H1 (cell line): ENCODE measurements around the gene TBC1D2B. TPM values are rescaled to one million over a fixed set of nuclear protein-coding genes. Genes with fewer than 3 reads are reported as not detected.

Source experiments
- CTCF ChIA-PET: fragments of 300-600 bp; sonication (Branson Sonifier 250); formaldehyde crosslinking; loops from one replicate; lab custom pipeline; 2021; ENCODE audit not compliant: partially characterized antibody; lab: Charles Lee
- POLR2A ChIA-PET: fragments of 300-600 bp; sonication (Branson Sonifier 250); formaldehyde crosslinking; loops from one replicate; lab custom pipeline; 2021; ENCODE audit warnings: inconsistent platforms; ENCODE audit not compliant: partially characterized antibody; lab: Charles Lee
- DNase-seq, 2 experiments: peaks; one replicate each; pipeline versions ENCODE4 v3.0.0 to v3.0.0-alpha.2; 2010 to 2022; ENCODE audit warnings: low spot score in 2 of 2, low read depth in 1 of 2, mixed read lengths in 1 of 2
- FAIRE-seq: peaks from 2 replicates; lab custom pipeline; 2011; peaks lifted over from hg19 to GRCh38; lab: Jason Lieb, UNC
- H2AFZ ChIP-seq: 2 replicates; pipeline ENCODE4 v1.8.1; 2012; ENCODE audit warnings: low read length, inconsistent platforms
- H2AK5ac ChIP-seq: 2 replicates; pipeline ENCODE4 v1.6.1; 2013; ENCODE audit warnings: low read depth, low read length
- H2BK120ac ChIP-seq: replicated peaks from 2 replicates; pipeline ENCODE3; 2013; ENCODE audit warnings: low read depth, low read length, inconsistent platforms
- H2BK12ac ChIP-seq: 2 replicates; pipeline ENCODE4 v1.6.1; 2013; ENCODE audit warnings: low read depth, low read length
- H2BK15ac ChIP-seq: 2 replicates; pipeline ENCODE4 v1.6.1; 2013; ENCODE audit warnings: low read length
- H2BK20ac ChIP-seq: 2 replicates; pipeline ENCODE4 v1.6.1; 2013; ENCODE audit warnings: low read length
- H2BK5ac ChIP-seq: 2 replicates; pipeline ENCODE4 v1.6.1; 2013; ENCODE audit warnings: low read depth, low read length
- H3K14ac ChIP-seq: 2 replicates; pipeline ENCODE4 v1.6.1; 2013; ENCODE audit warnings: inconsistent platforms; ENCODE audit not compliant: insufficient read length
- H3K18ac ChIP-seq: 2 replicates; pipeline ENCODE4 v1.6.1; 2013; ENCODE audit warnings: low read length; ENCODE audit errors: extremely low read depth
- H3K23ac ChIP-seq: 2 replicates; pipeline ENCODE4 v1.6.1; 2013; ENCODE audit warnings: inconsistent platforms; ENCODE audit not compliant: insufficient read length
- H3K23me2 ChIP-seq: 2 replicates; pipeline ENCODE4 v1.6.1; 2013; ENCODE audit warnings: low read depth, low read length
- H3K27ac ChIP-seq: 2 replicates; pipeline ENCODE4 v1.6.1; 2011; ENCODE audit warnings: low read depth, low read length, inconsistent platforms
- H3K27me3 ChIP-seq, 4 experiments: replicated peaks in 1 of 4; 1 replicate in 1 of 4; 2 replicates in 3 of 4; pipeline versions ENCODE4 v1.6.1 to v1.8.1; 2011 to 2013; ENCODE audit warnings: low read length in 3 of 4, mild to moderate bottlenecking in 3 of 4, inconsistent platforms in 2 of 4, mixed read lengths in 2 of 4, moderate library complexity in 1 of 4; ENCODE audit not compliant: control insufficient read depth in 3 of 4, insufficient read depth in 3 of 4; ENCODE audit errors: extremely low read depth in 1 of 4
- H3K36me3 ChIP-seq, 4 experiments: 2 replicates each; pipeline versions ENCODE4 v1.6.1 to v1.8.1; 2011 to 2013; ENCODE audit warnings: mild to moderate bottlenecking in 4 of 4, low read length in 3 of 4, moderate library complexity in 2 of 4, control low read depth in 1 of 4, inconsistent platforms in 1 of 4; ENCODE audit not compliant: insufficient read depth in 4 of 4, control insufficient read depth in 2 of 4
- H3K4ac ChIP-seq: replicated peaks from 2 replicates; pipeline ENCODE3; 2013; ENCODE audit warnings: low read length, low read depth, mixed read lengths, inconsistent platforms; ENCODE audit not compliant: insufficient read length
- H3K4me1 ChIP-seq, 4 experiments: replicated peaks in 1 of 4; 1 replicate in 1 of 4; 2 replicates in 3 of 4; pipeline versions ENCODE4 v1.6.1 to v1.8.1; 2011 to 2013; ENCODE audit warnings: low read length in 3 of 4, inconsistent platforms in 2 of 4, mixed read lengths in 1 of 4; ENCODE audit not compliant: insufficient read depth in 4 of 4, control insufficient read depth in 3 of 4
- H3K4me2 ChIP-seq, 2 experiments: 2 replicates each; pipeline versions ENCODE4 v1.6.1 to v1.8.1; 2011 to 2013; ENCODE audit warnings: low read depth in 2 of 2, low read length in 2 of 2, control low read depth in 1 of 2, inconsistent platforms in 1 of 2, mild to moderate bottlenecking in 1 of 2; ENCODE audit not compliant: insufficient read depth in 1 of 2
- H3K4me3 ChIP-seq, 4 experiments: fragments of 200-600, 300-600 bp in 1 of 4; sonication (generic), shearing (Covaris generic), sonication (Bioruptor Twin) in 1 of 4; 2 replicates each; pipeline versions ENCODE4 v1.5.1 to v1.8.1; 2011 to 2016; ENCODE audit warnings: low read length in 4 of 4, low read depth in 3 of 4, control low read depth in 2 of 4, inconsistent platforms in 2 of 4, mild to moderate bottlenecking in 2 of 4, mixed read lengths in 1 of 4, moderate library complexity in 1 of 4; ENCODE audit not compliant: insufficient read depth in 2 of 4; ENCODE audit errors: extremely low read depth in 1 of 4
- H3K56ac ChIP-seq: replicated peaks from 2 replicates; pipeline ENCODE3; 2013; ENCODE audit warnings: low read depth, mild to moderate bottlenecking, mixed read lengths, low read length, inconsistent platforms; ENCODE audit not compliant: insufficient read length
- H3K79me1 ChIP-seq: 2 replicates; pipeline ENCODE4 v1.6.1; 2013; ENCODE audit warnings: low read depth, low read length, control low read depth
- H3K79me2 ChIP-seq, 2 experiments: 2 replicates each; pipeline versions ENCODE4 v1.6.1 to v1.8.1; 2012 to 2013; ENCODE audit warnings: low read length in 2 of 2, mild to moderate bottlenecking in 2 of 2, inconsistent platforms in 1 of 2; ENCODE audit not compliant: insufficient read depth in 2 of 2, control insufficient read depth in 1 of 2
- H3K9ac ChIP-seq, 4 experiments: replicated peaks in 1 of 4; 1 replicate in 1 of 4; 2 replicates in 3 of 4; pipeline versions ENCODE4 v1.6.1 to v1.8.1; 2011 to 2013; ENCODE audit warnings: low read depth in 3 of 4, low read length in 3 of 4, control low read depth in 2 of 4, mild to moderate bottlenecking in 2 of 4, moderate library complexity in 2 of 4, inconsistent platforms in 1 of 4; ENCODE audit errors: extremely low read depth in 1 of 4
- H3K9me3 ChIP-seq, 2 experiments: 2 replicates each; pipeline versions ENCODE4 v1.6.1 to v1.8.1; 2012 to 2013; ENCODE audit warnings: mild to moderate bottlenecking in 2 of 2, moderate library complexity in 2 of 2, control low read depth in 1 of 2, inconsistent platforms in 1 of 2, low read depth in 1 of 2, low read length in 1 of 2, mixed read lengths in 1 of 2; ENCODE audit not compliant: insufficient read depth in 2 of 2
- H4K20me1 ChIP-seq, 2 experiments: replicated peaks in 1 of 2; 2 replicates each; pipeline versions ENCODE3 to v1.8.1; 2011 to 2013; ENCODE audit warnings: inconsistent platforms in 2 of 2, low read length in 2 of 2, mild to moderate bottlenecking in 1 of 2; ENCODE audit not compliant: insufficient read depth in 2 of 2, control insufficient read depth in 1 of 2
- H4K5ac ChIP-seq: 2 replicates; pipeline ENCODE4 v1.6.1; 2013; ENCODE audit warnings: low read length, low read depth, mixed read lengths, inconsistent platforms; ENCODE audit not compliant: insufficient read length
- H4K8ac ChIP-seq: 2 replicates; pipeline ENCODE4 v1.8.0; 2013; ENCODE audit warnings: mild to moderate bottlenecking, moderate library complexity, low read length, inconsistent platforms; ENCODE audit not compliant: insufficient read depth; ENCODE audit errors: extremely low read depth
- H4K91ac ChIP-seq: replicated peaks from 2 replicates; pipeline ENCODE3; 2013; ENCODE audit warnings: low read length, mixed read lengths, inconsistent platforms; ENCODE audit not compliant: insufficient read length
- BACH1 ChIP-seq: IDR thresholded peaks from 2 replicates; pipeline ENCODE4 v1.6.1; 2012; ENCODE audit warnings: low read length, improper control_type of control experiment
- GABPA ChIP-seq: IDR thresholded peaks from 2 replicates; pipeline ENCODE4 v1.6.1; 2011; ENCODE audit warnings: mild to moderate bottlenecking, low read length, moderate library complexity, borderline replicate concordance; ENCODE audit not compliant: insufficient read depth
- POLR2A ChIP-seq, 2 experiments: IDR thresholded peaks; 1 replicate in 1 of 2; 2 replicates in 1 of 2; pipeline ENCODE4 v1.6.1; 2011; ENCODE audit warnings: low read depth in 2 of 2, low read length in 2 of 2, mild to moderate bottlenecking in 2 of 2; ENCODE audit errors: control extremely low read depth in 1 of 2
- POLR2AphosphoS5 ChIP-seq: IDR thresholded peaks from 2 replicates; pipeline ENCODE4 v1.6.1; 2011; ENCODE audit warnings: low read depth, low read length
- SP4 ChIP-seq: IDR thresholded peaks from 2 replicates; pipeline ENCODE4 v1.6.1; 2012; ENCODE audit warnings: low read length, inconsistent platforms
- YY1 ChIP-seq: IDR thresholded peaks from 2 replicates; pipeline ENCODE4 v1.6.1; 2011; ENCODE audit warnings: low read depth, mild to moderate bottlenecking, low read length
- WGBS, 2 experiments: shearing (Covaris generic) in 1 of 2; methylation state at CpG; one replicate each; pipeline versions ENCODE4 v1.1.6 to v1.1.7; 2013 to 2015; ENCODE audit warnings: low lambda C conversion rate in 2 of 2, mixed read lengths in 2 of 2, inconsistent platforms in 1 of 2, low coverage in 1 of 2, missing lambda C conversion rate in 1 of 2; ENCODE audit not compliant: insufficient replicate concordance in 2 of 2, insufficient coverage in 1 of 2, insufficient read length in 1 of 2; ENCODE audit errors: extremely low coverage in 1 of 2, missing lambda C conversion rate in 1 of 2; 5-methylcytosine and 5-hydroxymethylcytosine counted together
- polyA plus RNA-seq, 7 experiments: library from polyadenylated mRNA; depleted of rRNA in 3 of 7; stranded (reverse) in 5 of 7; unstranded in 2 of 7; fragments of >200 nt in 5 of 7; fragments of 200-250 nt in 2 of 7; gene quantifications; 1 replicate in 5 of 7; 2 replicates in 1 of 7; 4 replicates in 1 of 7; pipeline versions ENCODE4 v1.2.1 to v1.2.3, GENCODE V29; 2011 to 2013; ENCODE audit warnings: missing spikeins in 2 of 7, mixed read lengths in 2 of 7
- total RNA-seq: library from RNA; stranded (reverse); fragmentation: NEBNext Ultra II Directional; extraction: Animal tissue kit (Norgen Biotek cat#: 25700); gene quantifications from 2 replicates; pipeline ENCODE4 v1.2.1, GENCODE V29; 2021
- TF ChIP-seq, protein P1 (sequence below): IDR thresholded peaks from 2 replicates; pipeline ENCODE4 v1.6.1; 2011; ENCODE audit warnings: low read depth, mild to moderate bottlenecking, low read length; ENCODE audit not compliant: insufficient read depth

TBC1D2B gene
- total and polyA plus RNA-seq, 2 of the 8 experiments (the other 6 are each of a cell fraction or from before 2014, with no cell fraction given) = 11.9 to 19.5 TPM

DNA sequence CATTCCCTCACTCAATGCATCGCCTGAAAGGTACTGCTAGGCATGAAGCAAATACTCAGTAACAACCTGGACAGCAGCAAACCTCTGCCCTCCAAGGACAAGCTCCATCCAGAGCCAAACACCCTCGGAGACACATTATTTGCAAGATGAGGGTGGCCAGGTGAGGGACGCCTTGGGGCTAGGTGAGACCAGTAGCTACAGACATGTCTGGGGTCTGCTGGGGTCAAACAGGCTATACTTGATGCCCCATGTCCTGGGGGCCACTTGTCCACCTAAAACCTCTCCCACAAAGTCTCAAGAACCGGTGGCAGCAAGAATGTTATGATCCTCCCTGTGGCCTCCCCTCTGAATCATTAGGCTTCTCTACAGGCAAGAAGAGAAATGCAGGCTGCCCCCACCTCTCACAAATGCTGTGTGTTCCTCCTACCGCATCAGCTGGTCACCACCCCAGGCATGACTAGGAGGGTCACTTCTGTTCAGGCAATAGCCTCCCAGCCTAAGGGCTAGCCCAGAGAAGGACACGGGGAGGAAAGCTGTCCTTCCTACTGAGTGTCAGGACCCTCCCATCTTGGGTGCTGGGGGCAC, 54.3 kb downstream of the TBC1D2B start:
- H2BK5ac ChIP-seq = no peak overlapping the region
- ChIA-PET CTCF (interaction anchor here (0.5 to 2.7 kb wide), 6 partner anchors 20 to 155 kb away, joined by 3 to 11 read pairs (median 3); no protein-coding TSS in a partner anchor), POLR2A (no interaction called here)
- H3K79me2 ChIP-seq = no peaks in the 10 kb centered on the region
- no peaks in the 10 kb centered on the region; a peak in 1 of 7 replicates for H3K4me1 ChIP-seq
- no peak overlapping the region for H3K4ac ChIP-seq
- H3K9ac ChIP-seq = no peak overlapping the region
- no peak overlapping the region for H3K4me3 ChIP-seq
- no peak overlapping the region for H2BK12ac ChIP-seq
- WGBS, 2 experiments = 92% methylated on average over 6 of the region's 6 CpGs; no CpG with 5 or more reads in 1 of the 2 experiments
- FAIRE-seq = no peak
- no peak overlapping the region for H2BK20ac ChIP-seq
- H3K27ac ChIP-seq = no peak overlapping the region
- DNase-seq = no peak
- no peak overlapping the region for H2BK120ac ChIP-seq
- no peak overlapping the region for H4K91ac ChIP-seq
- H4K5ac ChIP-seq = no peak overlapping the region
- H3K18ac ChIP-seq = no peak overlapping the region
- no peak overlapping the region for H2BK15ac ChIP-seq
- H4K8ac ChIP-seq = no peak overlapping the region
- H3K36me3 ChIP-seq = peaks cover 0 to 6% (median under 1%) of the 10 kb centered on the region in 4 experiments; a peak in 3 of 8 replicates
- no peaks in the 10 kb centered on the region for H3K23me2 ChIP-seq
- no peak overlapping the region for H3K23ac ChIP-seq
- no peak overlapping the region for H3K14ac ChIP-seq
- no peak overlapping the region for H2AFZ ChIP-seq
- H3K27me3 ChIP-seq = no peaks in the 10 kb centered on the region
- H3K9me3 ChIP-seq = no peaks in the 10 kb centered on the region
- H4K20me1 ChIP-seq = peaks cover 1 to 2% of the 10 kb centered on the region in 2 experiments
- H3K4me2 ChIP-seq = no peak overlapping the region
- H3K79me1 ChIP-seq = no peaks in the 10 kb centered on the region
- H2AK5ac ChIP-seq = no peak overlapping the region
- H3K56ac ChIP-seq = no peak overlapping the region
- TF ChIP-seq SP4 (no peak), BACH1 (no peak), GABPA (no peak), POLR2AphosphoS5 (no peak), YY1 (no peak), POLR2A (IDR thresholded peaks at IDR 0.05; ENCODE audit: control extremely low read depth in 1 of 2, low read depth in 2 of 2, low read length in 2 of 2) (no peak)
- TF ChIP-seq, protein P1, sequence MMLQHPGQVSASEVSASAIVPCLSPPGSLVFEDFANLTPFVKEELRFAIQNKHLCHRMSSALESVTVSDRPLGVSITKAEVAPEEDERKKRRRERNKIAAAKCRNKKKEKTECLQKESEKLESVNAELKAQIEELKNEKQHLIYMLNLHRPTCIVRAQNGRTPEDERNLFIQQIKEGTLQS = no peak
- TF ChIP-seq, all 59 proteins: peak for 0
